B cell (primary cell): Measurements from ENCODE around the gene STK17A. TPM values are rescaled to one million over a fixed set of nuclear protein-coding genes. Genes with fewer than 3 reads are reported as not detected.

Source experiments
- ATAC-seq: fragments of 200-7000 bp; cut with Tn5 transposase; one replicate; pipeline ENCODE4 v1.10.0; 2021; ENCODE audit warnings: low read depth, mild to moderate bottlenecking, moderate number of reproducible peaks, moderate library complexity
- CTCF ChIA-PET: fragments of 350-600 bp; sonication (Branson Sonifier 250); formaldehyde crosslinking; loops from one replicate; lab custom pipeline; 2021; ENCODE audit warnings: antibody characterized with exemption, inconsistent platforms; lab: Charles Lee
- POLR2A ChIA-PET: fragments of 350-600 bp; sonication (Branson Sonifier 250); formaldehyde crosslinking; loops from one replicate; lab custom pipeline; 2021; ENCODE audit warnings: antibody characterized with exemption; lab: Charles Lee
- DNase-seq: peaks from one replicate; pipeline ENCODE4 v3.0.0; 2013
- H2AFZ ChIP-seq: 2 replicates; pipeline ENCODE4 v1.6.1; 2012; ENCODE audit warnings: mild to moderate bottlenecking, low read depth, low read length; ENCODE audit not compliant: insufficient read depth, poor library complexity, severe bottlenecking
- H3K27ac ChIP-seq, 2 donors: 1 replicate in 1 of 2; 2 replicates in 1 of 2; pipeline ENCODE4 v1.5.1; 2012 to 2013; ENCODE audit warnings: low read length in 2 of 2, mild to moderate bottlenecking in 2 of 2, moderate library complexity in 1 of 2
- H3K27me3 ChIP-seq, 4 experiments: fragments of 200-600 bp in 1 of 4; sonication (generic) in 1 of 4; replicated peaks in 1 of 4; 1 replicate in 2 of 4; 2 replicates in 2 of 4; pipeline versions ENCODE4 v1.6.1 to v1.7.0; 2013 to 2016; ENCODE audit warnings: low read length in 3 of 4, mild to moderate bottlenecking in 2 of 4, mixed read lengths in 1 of 4, moderate library complexity in 1 of 4; ENCODE audit not compliant: insufficient read depth in 4 of 4, control insufficient read depth in 3 of 4; ENCODE audit errors: control extremely low read depth in 1 of 4
- H3K36me3 ChIP-seq, 2 experiments: replicated peaks in 1 of 2; 1 replicate in 1 of 2; 2 replicates in 1 of 2; pipeline versions ENCODE4 v1.6.1 to v1.7.1; 2013; ENCODE audit warnings: low read length in 1 of 2; ENCODE audit not compliant: insufficient read depth in 2 of 2, control insufficient read depth in 1 of 2; ENCODE audit errors: control extremely low read depth in 1 of 2, extremely low read depth in 1 of 2
- H3K4me1 ChIP-seq, 2 donors: fragments of 200-600 bp in 1 of 2; sonication (generic) in 1 of 2; 1 replicate in 1 of 2; 2 replicates in 1 of 2; pipeline versions ENCODE4 v1.5.1 to v1.6.1; 2013 to 2017; ENCODE audit warnings: low read length in 2 of 2; ENCODE audit not compliant: control insufficient read depth in 2 of 2, insufficient read depth in 2 of 2
- H3K4me2 ChIP-seq: replicated peaks from 2 replicates; pipeline ENCODE3; 2012; ENCODE audit warnings: mild to moderate bottlenecking, low read depth, low read length; ENCODE audit not compliant: poor library complexity, severe bottlenecking
- H3K4me3 ChIP-seq, 5 experiments: fragments of 200-600 bp in 1 of 5; sonication (generic) in 1 of 5; 1 replicate in 3 of 5; 2 replicates in 2 of 5; pipeline versions ENCODE4 v1.5.1 to v1.7.0; 2011 to 2016; ENCODE audit warnings: low read length in 4 of 5, mild to moderate bottlenecking in 4 of 5, low read depth in 2 of 5, control low read depth in 1 of 5, moderate library complexity in 1 of 5; ENCODE audit not compliant: insufficient read depth in 1 of 5; ENCODE audit errors: control extremely low read depth in 1 of 5, extremely low read depth in 1 of 5
- H3K79me2 ChIP-seq: fragments of 200-600 bp; sonication (generic); one replicate; pipeline ENCODE4 v1.6.0; 2016; ENCODE audit warnings: low read length; ENCODE audit not compliant: control insufficient read depth, insufficient read depth
- H3K9ac ChIP-seq: fragments of 200-600 bp; sonication (generic); 2 replicates; pipeline ENCODE4 v1.6.1; 2017; ENCODE audit warnings: mild to moderate bottlenecking, low read length, moderate library complexity
- H3K9me3 ChIP-seq, 3 donors: one replicate each; pipeline versions ENCODE4 v1.6.1 to v1.7.1; 2013; ENCODE audit warnings: low read length in 2 of 3; ENCODE audit not compliant: control insufficient read depth in 2 of 3, insufficient read depth in 1 of 3; ENCODE audit errors: control extremely low read depth in 1 of 3
- H4K20me1 ChIP-seq: 2 replicates; pipeline ENCODE4 v1.6.0; 2012; ENCODE audit warnings: mild to moderate bottlenecking, low read length; ENCODE audit not compliant: insufficient read depth, control insufficient read depth, poor library complexity, severe bottlenecking
- H3K27ac Mint-ChIP-seq: one replicate; pipeline ENCODE4 v1.8.0; 2021; ENCODE audit warnings: mixed read lengths
- H3K27me3 Mint-ChIP-seq: one replicate; pipeline ENCODE4 v1.8.0; 2021; ENCODE audit warnings: mixed read lengths
- H3K4me1 Mint-ChIP-seq: one replicate; pipeline ENCODE4 v1.8.0; 2021; ENCODE audit warnings: mixed read lengths
- H3K4me3 Mint-ChIP-seq: one replicate; pipeline ENCODE4 v1.8.0; 2021; ENCODE audit warnings: mixed read lengths
- H3K9me3 Mint-ChIP-seq: one replicate; pipeline ENCODE4 v1.8.0; 2022; ENCODE audit warnings: mixed read lengths; ENCODE audit not compliant: insufficient read depth
- CTCF ChIP-seq: fragments of 200-600 bp; IDR thresholded peaks from one replicate; pipeline ENCODE4 v1.8.0; 2022; ENCODE audit warnings: antibody characterized with exemption, mild to moderate bottlenecking
- EZH2 ChIP-seq: IDR thresholded peaks from 2 replicates; pipeline ENCODE4 v1.6.1; 2012; ENCODE audit warnings: borderline replicate concordance, low read depth, mild to moderate bottlenecking, moderate library complexity, low read length; ENCODE audit not compliant: insufficient read depth, poor library complexity, severe bottlenecking
- WGBS: methylation state at CpG from one replicate; pipeline ENCODE4 v1.1.5; 2013; ENCODE audit warnings: missing lambda C conversion rate; ENCODE audit not compliant: insufficient coverage; 5-methylcytosine and 5-hydroxymethylcytosine counted together
- intact Hi-C: fragments of 100-400 bp; cut with micrococcal nuclease; formaldehyde crosslinking; loops from one replicate; pipeline ENCODE4 v1.10.0; 2022
- polyA plus RNA-seq: library from polyadenylated mRNA; depleted of rRNA; stranded (reverse); fragments of >200 nt; gene quantifications from 2 replicates; pipeline ENCODE4 v1.2.3, GENCODE V29; 2012
- total RNA-seq, 2 donors: library from RNA; stranded (reverse); fragments of 120-200 nt in 1 of 2; gene quantifications; 1 replicate in 1 of 2; 2 replicates in 1 of 2; pipeline versions ENCODE4 v1.2.3 to v1.2.4, GENCODE V29; 2013 to 2022

The STK17A gene
- total and polyA plus RNA-seq, 2 donors (not counting 1 experiment from before 2014, with no cell fraction given): 72.8 to 111 TPM

DNA sequence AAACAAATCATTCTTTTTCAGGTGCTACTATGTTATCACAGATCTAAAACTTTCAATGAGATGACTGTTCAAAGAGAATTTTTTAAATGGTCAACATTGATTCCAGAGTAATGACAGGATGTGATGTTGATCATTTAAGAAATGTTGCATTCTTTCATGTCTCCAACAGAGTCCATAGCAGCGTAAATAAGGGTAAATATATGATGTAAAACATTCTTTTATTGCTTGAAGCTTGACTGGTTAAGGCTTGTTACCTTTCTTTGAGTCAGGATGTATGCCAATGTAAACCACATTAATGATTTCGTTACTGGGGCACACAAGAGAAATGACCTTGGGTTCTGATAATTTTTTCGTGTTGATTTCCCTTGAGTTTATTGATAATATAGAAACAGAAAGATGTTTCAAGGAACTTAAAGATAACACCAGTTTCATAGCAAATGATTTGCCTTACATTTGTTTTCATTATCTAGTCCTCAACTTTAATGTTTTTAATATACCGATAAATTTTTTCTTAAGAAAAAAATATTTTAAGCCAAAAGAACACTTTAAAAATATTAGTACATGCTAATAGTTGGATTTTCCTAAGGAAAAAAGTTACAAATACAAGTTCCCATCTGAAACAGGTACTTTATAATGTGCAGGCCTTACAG is 3.5 kb downstream of the STK17A start:
- H3K9ac ChIP-seq: peak overlapping the region; percentile 78
- Mint-ChIP-seq H3K27ac (peak overlapping the region; percentile 98), H3K9me3 (no peaks in the 10 kb centered on the region), H3K4me1 (peaks cover 64% of the 10 kb centered on the region), H3K27me3 (no peaks in the 10 kb centered on the region), H3K4me3 (peak overlapping the region; percentile 98)
- no peaks in the 10 kb centered on the region for H3K9me3 ChIP-seq
- intact Hi-C loops: loop anchor here (5.0 kb wide), 1 partner anchor 341 kb away; the partner anchor contains the start of gene UBE2D4
- H3K36me3 ChIP-seq: peaks cover 1 to 8% of the 10 kb centered on the region in 2 experiments
- H3K27ac ChIP-seq: peak overlapping the region; percentile 86 to 94
- H3K79me2 ChIP-seq: peaks cover 90% of the 10 kb centered on the region
- POLR2A ChIA-PET: interaction anchor here (0.9 to 2.7 kb wide), 3 partner anchors 58 to 98 kb away, joined by 3 to 10 read pairs (median 7); no protein-coding TSS in a partner anchor
- no peak for DNase-seq
- CTCF ChIA-PET: interaction anchor here (0.8 to 13.1 kb wide), 10 partner anchors 35 to 143 kb away, joined by 3 to 721 read pairs (median 6); partner anchors contain the start of gene COA1
- ATAC-seq: no peak
- no peak for TF ChIP-seq EZH2
- no peak for TF ChIP-seq CTCF
- H2AFZ ChIP-seq: no peak overlapping the region
- H3K4me2 ChIP-seq: peak overlapping the region; percentile 82
- H3K4me1 ChIP-seq: peaks cover 48 to 58% of the 10 kb centered on the region in 2 donors
- H3K4me3 ChIP-seq: peak overlapping the region in 4 of 5 experiments; percentile 89 to 93 (median 91)
- 43% methylated on average over 1 of the region's 4 CpGs for WGBS
- peaks cover 0 to under 1% (median 0%) of the 10 kb centered on the region in 4 experiments for H3K27me3 ChIP-seq
- H4K20me1 ChIP-seq: peaks cover 45% of the 10 kb centered on the region
